Body of pancreas (tissue), 4 donors: ENCODE measurements around the gene ZNF622. TPM values are rescaled to one million over a fixed set of nuclear protein-coding genes. Genes with fewer than 3 reads are reported as not detected.
A peak's percentile ranks its signal among the peaks of the same experiment; 100 is the strongest.

Experiments used
- ATAC-seq: fragments of 150-250 bp; one replicate; pipeline ENCODE4 v1.9.1; 2016
- DNase-seq, 4 donors: peaks; one replicate each; pipeline ENCODE4 v3.0.0-alpha.2; 2019
- H3K27ac ChIP-seq, 4 donors: fragments of 200-600 bp; sonication (generic); 1 replicate in 3 of 4; 2 replicates in 1 of 4; pipeline versions ENCODE4 v1.5.1 to v1.6.1; 2016 to 2019; ENCODE audit warnings: mild to moderate bottlenecking in 1 of 4, mixed read lengths in 1 of 4, moderate library complexity in 1 of 4
- H3K27me3 ChIP-seq, 2 donors: fragments of 200-600 bp; sonication (generic); one replicate each; pipeline ENCODE4 v1.6.0; 2016; ENCODE audit warnings: mild to moderate bottlenecking in 1 of 2
- H3K36me3 ChIP-seq, 2 donors: fragments of 200-600 bp; sonication (generic); replicated peaks in 1 of 2; 2 replicates each; pipeline ENCODE4 v1.5.1; 2016; ENCODE audit warnings: low read depth in 2 of 2; ENCODE audit not compliant: insufficient read depth in 1 of 2
- H3K4me1 ChIP-seq: fragments of 200-600 bp; sonication (generic); one replicate; pipeline ENCODE4 v1.6.0; 2016
- H3K4me3 ChIP-seq, 2 donors: fragments of 200-600 bp; sonication (generic); 1 replicate in 1 of 2; 2 replicates in 1 of 2; pipeline ENCODE4 v1.5.1; 2016 to 2019
- H3K9me3 ChIP-seq, 3 donors: fragments of 200-600 bp; sonication (generic); 1 replicate in 2 of 3; 2 replicates in 1 of 3; pipeline ENCODE4 v1.5.1; 2016
- POLR2A ChIP-seq, 3 donors: fragments of 450-650 bp; IDR thresholded peaks; one replicate each; pipeline ENCODE4 v1.6.1; 2016; ENCODE audit warnings: antibody characterized with exemption in 3 of 3, mild to moderate bottlenecking in 2 of 3
- WGBS, 2 donors: methylation state at CpG; one replicate each; pipeline ENCODE4 v1.1.5; 2017; 5-methylcytosine and 5-hydroxymethylcytosine counted together
- intact Hi-C: fragments of 100-400 bp; cut with DNase I; formaldehyde crosslinking; loops from one replicate; pipeline ENCODE4 v1.15.1; 2023
- total RNA-seq, 2 donors: library from RNA; depleted of rRNA; stranded (reverse); fragments of >200 nt; gene quantifications; one replicate each; pipeline ENCODE4 v1.1.0, GENCODE V29; 2016
- TF ChIP-seq, protein P1 (sequence below), 7 experiments: fragments of 450-650 bp in 4 of 7; fragments of 200-600 bp in 3 of 7; sonication (generic) in 3 of 7; IDR thresholded peaks; one replicate each; pipeline ENCODE4 v1.5.1; 2016 to 2019; ENCODE audit warnings: antibody characterized with exemption in 7 of 7

Gene ZNF622
- total RNA-seq, 2 donors from 2014 or later = 28.0 to 45.1 TPM

DNA sequence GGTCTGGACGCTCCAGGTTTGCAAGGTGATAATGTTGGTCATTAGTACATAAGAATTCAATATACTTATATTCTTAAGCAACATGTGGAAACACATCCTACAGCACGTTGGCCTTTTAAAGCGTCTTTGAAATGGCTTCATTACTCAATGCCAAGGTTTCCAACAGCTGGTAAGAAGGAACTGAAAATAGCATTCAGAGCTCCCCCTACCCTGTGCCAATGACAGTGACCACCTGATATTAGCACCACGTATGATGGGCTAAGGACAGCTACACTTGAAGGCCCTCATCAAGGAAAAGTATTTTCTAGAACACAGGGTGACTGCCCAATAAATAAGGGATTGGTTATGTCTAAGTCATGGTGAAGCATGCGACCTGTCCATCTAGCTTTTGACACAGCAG lies 9.9 kb downstream of the ZNF622 start:
- intact Hi-C loops = no loop called here
- H3K36me3 ChIP-seq = peaks cover 0 to 16% of the 10 kb centered on the region in 2 donors
- no peaks in the 10 kb centered on the region for H3K27me3 ChIP-seq
- ATAC-seq (no peak), DNase-seq (no peak)
- H3K9me3 ChIP-seq = no peaks in the 10 kb centered on the region
- H3K27ac ChIP-seq = peak overlapping the region; percentile 1 to 50 (median 30)
- peaks cover 63% of the 10 kb centered on the region for H3K4me1 ChIP-seq
- no peak overlapping the region for H3K4me3 ChIP-seq
- WGBS, 2 donors = 56 to 59% methylated on average over 5 of the region's 5 CpGs
- TF ChIP-seq, protein P1, sequence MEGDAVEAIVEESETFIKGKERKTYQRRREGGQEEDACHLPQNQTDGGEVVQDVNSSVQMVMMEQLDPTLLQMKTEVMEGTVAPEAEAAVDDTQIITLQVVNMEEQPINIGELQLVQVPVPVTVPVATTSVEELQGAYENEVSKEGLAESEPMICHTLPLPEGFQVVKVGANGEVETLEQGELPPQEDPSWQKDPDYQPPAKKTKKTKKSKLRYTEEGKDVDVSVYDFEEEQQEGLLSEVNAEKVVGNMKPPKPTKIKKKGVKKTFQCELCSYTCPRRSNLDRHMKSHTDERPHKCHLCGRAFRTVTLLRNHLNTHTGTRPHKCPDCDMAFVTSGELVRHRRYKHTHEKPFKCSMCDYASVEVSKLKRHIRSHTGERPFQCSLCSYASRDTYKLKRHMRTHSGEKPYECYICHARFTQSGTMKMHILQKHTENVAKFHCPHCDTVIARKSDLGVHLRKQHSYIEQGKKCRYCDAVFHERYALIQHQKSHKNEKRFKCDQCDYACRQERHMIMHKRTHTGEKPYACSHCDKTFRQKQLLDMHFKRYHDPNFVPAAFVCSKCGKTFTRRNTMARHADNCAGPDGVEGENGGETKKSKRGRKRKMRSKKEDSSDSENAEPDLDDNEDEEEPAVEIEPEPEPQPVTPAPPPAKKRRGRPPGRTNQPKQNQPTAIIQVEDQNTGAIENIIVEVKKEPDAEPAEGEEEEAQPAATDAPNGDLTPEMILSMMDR (IDR thresholded peaks at IDR 0.05) = no peak
- TF ChIP-seq POLR2A (IDR thresholded peaks at IDR 0.05) = no peak

DNA sequence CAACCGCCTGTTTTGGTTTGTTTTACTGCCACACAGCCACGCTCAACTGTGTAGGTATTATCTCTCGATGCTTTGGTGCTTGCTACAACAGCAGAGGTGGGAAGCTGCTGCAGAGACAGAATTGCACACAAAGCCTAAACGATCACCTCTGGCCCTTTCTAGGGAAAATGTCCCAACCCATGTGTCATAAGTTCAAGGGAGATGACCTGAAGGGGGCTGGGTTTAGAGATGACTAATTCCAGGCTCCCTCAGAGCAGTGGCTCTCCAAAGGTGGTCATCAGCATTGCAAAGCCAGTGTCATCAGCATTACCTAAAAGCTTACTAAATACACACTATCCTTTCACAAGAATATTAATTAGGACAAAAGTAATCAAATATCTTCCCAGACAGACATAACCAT lies 10.9 kb downstream of the ZNF622 start:
- DNase-seq (no peak), ATAC-seq (no peak)
- Histone ChIP-seq H3K9me3 (no peaks in the 10 kb centered on the region), H3K27ac (peak overlapping the region in 2 of 4 donors; percentile 0 to 1), H3K27me3 (no peaks in the 10 kb centered on the region), H3K4me3 (no peak overlapping the region), H3K36me3 (peaks cover 0 to 25% of the 10 kb centered on the region in 2 donors), H3K4me1 (peaks cover 53% of the 10 kb centered on the region)
- intact Hi-C loops = no loop called here
- TF ChIP-seq, protein P1 (IDR thresholded peaks at IDR 0.05) = no peak
- TF ChIP-seq POLR2A (IDR thresholded peaks at IDR 0.05) = no peak
- WGBS, 2 donors = 39 to 46% methylated on average over 4 of the region's 4 CpGs

DNA sequence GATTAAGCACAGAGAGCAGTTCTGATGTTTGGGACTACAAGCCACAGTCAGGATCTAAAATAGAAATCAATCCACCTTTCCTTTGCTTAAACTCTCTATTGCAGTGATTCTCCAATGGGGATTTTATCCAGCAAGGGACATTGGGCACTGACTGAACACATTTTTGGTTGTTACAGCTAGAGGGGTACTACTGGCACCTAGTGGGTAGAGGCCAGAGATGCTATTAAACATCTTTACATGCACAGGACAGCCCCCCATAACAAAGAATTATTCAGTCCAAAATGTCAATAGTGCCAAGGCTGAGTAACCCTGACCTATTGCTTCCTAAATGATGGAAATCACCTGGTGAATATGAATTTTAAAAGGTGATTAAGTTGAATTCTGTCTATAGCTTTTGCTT lies 12.0 kb downstream of the ZNF622 start:
- Histone ChIP-seq H3K4me3 (no peak overlapping the region), H3K4me1 (peaks cover 43% of the 10 kb centered on the region), H3K27me3 (no peaks in the 10 kb centered on the region), H3K9me3 (no peaks in the 10 kb centered on the region), H3K27ac (no peak overlapping the region), H3K36me3 (peaks cover 0 to 25% of the 10 kb centered on the region in 2 donors)
- intact Hi-C loops = no loop called here
- no peak for ATAC-seq
- TF ChIP-seq, protein P1 (IDR thresholded peaks at IDR 0.05) = peak in 3 of 7 experiments; percentile 12 to 40 (median 34)
- no peak for TF ChIP-seq POLR2A (IDR thresholded peaks at IDR 0.05)
- DNase-seq = no peak

DNA sequence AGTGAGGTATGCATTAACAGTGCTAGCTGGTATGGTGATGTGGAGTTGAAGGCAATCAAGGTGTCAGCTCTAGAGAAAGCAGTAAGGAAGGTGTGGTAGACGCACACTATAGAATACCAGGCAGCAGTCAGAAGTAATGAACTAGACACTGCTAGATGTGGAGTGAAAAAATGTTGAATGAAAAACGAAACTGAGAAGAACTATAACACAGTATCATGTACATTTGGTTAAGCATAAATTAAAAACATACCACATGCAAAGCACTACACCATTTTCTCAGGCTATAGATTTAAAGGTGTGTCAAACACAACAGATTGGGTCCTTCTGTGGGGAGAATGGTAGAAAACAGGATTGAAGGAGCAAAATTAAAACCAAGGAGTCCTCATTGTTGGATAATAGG lies 15.4 kb downstream of the ZNF622 start:
- H3K4me1 ChIP-seq = peaks cover 14% of the 10 kb centered on the region
- peaks cover 0 to 27% of the 10 kb centered on the region in 2 donors for H3K36me3 ChIP-seq
- DNase-seq (no peak), ATAC-seq (no peak)
- 78 to 85% methylated on average over 2 of the region's 2 CpGs for WGBS, 2 donors
- TF ChIP-seq, protein P1 (IDR thresholded peaks at IDR 0.05) = no peak
- TF ChIP-seq POLR2A (IDR thresholded peaks at IDR 0.05) = no peak
- no peak overlapping the region for H3K27ac ChIP-seq
- no peak overlapping the region for H3K4me3 ChIP-seq
- H3K27me3 ChIP-seq = no peaks in the 10 kb centered on the region
- intact Hi-C loops = no loop called here
- no peaks in the 10 kb centered on the region for H3K9me3 ChIP-seq

DNA sequence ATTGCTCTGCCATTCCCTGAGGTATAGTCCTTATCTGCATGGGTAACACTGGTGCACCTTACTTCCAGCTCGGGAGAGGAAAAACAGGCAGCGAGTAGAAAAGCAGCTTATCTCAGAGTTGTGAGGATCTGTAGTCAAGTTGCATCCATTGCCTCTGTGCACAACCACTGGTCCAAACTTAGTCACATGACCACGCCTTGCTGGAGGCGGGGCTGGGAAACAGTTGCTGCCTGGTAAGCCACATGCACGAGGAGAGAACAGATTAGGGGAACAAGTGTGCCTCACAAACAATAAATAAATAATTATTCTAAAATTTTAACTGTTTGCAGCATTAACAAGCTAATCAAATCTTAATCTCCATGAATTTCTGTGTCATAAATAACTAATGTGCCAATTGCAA lies 18.6 kb downstream of the ZNF622 start:
- TF ChIP-seq, protein P1 (IDR thresholded peaks at IDR 0.05) = no peak
- TF ChIP-seq POLR2A (IDR thresholded peaks at IDR 0.05) = no peak
- Histone ChIP-seq H3K4me1 (no peaks in the 10 kb centered on the region), H3K4me3 (no peak overlapping the region), H3K9me3 (no peaks in the 10 kb centered on the region), H3K36me3 (peaks cover 0 to 26% of the 10 kb centered on the region in 2 donors), H3K27ac (no peak overlapping the region), H3K27me3 (no peaks in the 10 kb centered on the region)
- intact Hi-C loops = loop anchor here (10.0 kb wide), 1 partner anchor 272 kb away; the partner anchor contains the start of gene MARCHF11
- DNase-seq = no peak
- 87 to 89% methylated on average over 5 of the region's 5 CpGs for WGBS, 2 donors
- ATAC-seq = no peak
